ENCODE measurements around the gene AGBL4. TPM values are rescaled to one million over a fixed set of nuclear protein-coding genes. Genes with fewer than 3 reads are reported as not detected.

Gene AGBL4
- total RNA-seq, 4 donors from 2014 or later: 0.13 TPM; not detected in 3

GRCh38 chr1:48710915-48711314 lies 1312.8 kb downstream of the AGBL4 start:
- intact Hi-C loops (cut with DNase I): no loop called here
- Histone ChIP-seq H3K4me1 (no peaks in the 10 kb centered on the region), H3K9me3 (no peaks in the 10 kb centered on the region), H3K27ac (replicated peaks in 1 of 4) (no peak overlapping the region), H3K27me3 (no peaks in the 10 kb centered on the region), H3K4me3 (no peak overlapping the region), H3K36me3 (no peaks in the 10 kb centered on the region)
- 80% methylated on average over 2 of the region's 2 CpGs for WGBS
- DNase-seq (ENCODE audit: extremely low spot score): no peak
- TF ChIP-seq, protein P1, sequence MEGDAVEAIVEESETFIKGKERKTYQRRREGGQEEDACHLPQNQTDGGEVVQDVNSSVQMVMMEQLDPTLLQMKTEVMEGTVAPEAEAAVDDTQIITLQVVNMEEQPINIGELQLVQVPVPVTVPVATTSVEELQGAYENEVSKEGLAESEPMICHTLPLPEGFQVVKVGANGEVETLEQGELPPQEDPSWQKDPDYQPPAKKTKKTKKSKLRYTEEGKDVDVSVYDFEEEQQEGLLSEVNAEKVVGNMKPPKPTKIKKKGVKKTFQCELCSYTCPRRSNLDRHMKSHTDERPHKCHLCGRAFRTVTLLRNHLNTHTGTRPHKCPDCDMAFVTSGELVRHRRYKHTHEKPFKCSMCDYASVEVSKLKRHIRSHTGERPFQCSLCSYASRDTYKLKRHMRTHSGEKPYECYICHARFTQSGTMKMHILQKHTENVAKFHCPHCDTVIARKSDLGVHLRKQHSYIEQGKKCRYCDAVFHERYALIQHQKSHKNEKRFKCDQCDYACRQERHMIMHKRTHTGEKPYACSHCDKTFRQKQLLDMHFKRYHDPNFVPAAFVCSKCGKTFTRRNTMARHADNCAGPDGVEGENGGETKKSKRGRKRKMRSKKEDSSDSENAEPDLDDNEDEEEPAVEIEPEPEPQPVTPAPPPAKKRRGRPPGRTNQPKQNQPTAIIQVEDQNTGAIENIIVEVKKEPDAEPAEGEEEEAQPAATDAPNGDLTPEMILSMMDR (IDR thresholded peaks at IDR 0.05): no peak
- TF ChIP-seq EP300 (IDR thresholded peaks at IDR 0.05) (no peak), POLR2AphosphoS5 (IDR thresholded peaks at IDR 0.05) (no peak), POLR2A (IDR thresholded peaks at IDR 0.05; ENCODE audit: low read depth) (no peak)

DNA sequence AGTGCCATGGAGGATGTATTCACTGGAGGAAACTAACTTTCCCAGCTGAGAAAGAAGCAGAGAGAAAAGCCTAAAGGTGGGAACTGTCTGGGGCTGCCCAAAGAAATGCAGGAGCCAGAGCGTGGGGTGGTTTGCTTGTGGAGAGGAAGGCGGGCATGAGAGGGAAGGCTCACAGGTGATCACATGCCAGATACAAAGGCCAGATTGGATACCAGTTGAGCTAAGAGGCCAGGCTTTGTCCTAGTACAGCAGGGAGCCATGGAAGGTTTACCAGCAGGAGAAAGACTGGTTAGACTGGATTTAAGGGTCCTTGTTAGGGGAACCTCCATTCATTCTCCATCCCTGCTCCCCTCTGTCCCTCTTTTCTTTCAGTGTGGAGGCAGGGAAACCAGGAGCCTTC lies 1313.4 kb downstream of the AGBL4 start:
- 88% methylated on average over 2 of the region's 2 CpGs for WGBS

GRCh38 chr1:48704736-48705135 lies 1319.0 kb downstream of the AGBL4 start:
- intact Hi-C loops (cut with DNase I): no loop called here
- Histone ChIP-seq H3K9me3 (no peaks in the 10 kb centered on the region), H3K36me3 (no peaks in the 10 kb centered on the region), H3K27me3 (no peaks in the 10 kb centered on the region), H3K4me3 (no peak overlapping the region), H3K4me1 (no peaks in the 10 kb centered on the region), H3K27ac (replicated peaks in 1 of 4) (no peak overlapping the region)
- DNase-seq (ENCODE audit: extremely low spot score): no peak
- TF ChIP-seq, protein P1 (IDR thresholded peaks at IDR 0.05): no peak
- TF ChIP-seq POLR2AphosphoS5 (IDR thresholded peaks at IDR 0.05): no peak
- no peak for TF ChIP-seq EP300 (IDR thresholded peaks at IDR 0.05)
- TF ChIP-seq POLR2A (IDR thresholded peaks at IDR 0.05; ENCODE audit: low read depth): no peak
- 90% methylated on average over 6 of the region's 6 CpGs for WGBS

More for the DNA sequence above, 1313.4 kb downstream of the AGBL4 start:
- DNase-seq (ENCODE audit: extremely low spot score): no peak
- H3K9me3 ChIP-seq: no peaks in the 10 kb centered on the region
- intact Hi-C loops (cut with DNase I): no loop called here
- H3K4me3 ChIP-seq: no peak overlapping the region
- no peaks in the 10 kb centered on the region for H3K27me3 ChIP-seq
- H3K27ac ChIP-seq (replicated peaks in 1 of 4): no peak overlapping the region
- no peak for TF ChIP-seq POLR2AphosphoS5 (IDR thresholded peaks at IDR 0.05)
- no peak for TF ChIP-seq POLR2A (IDR thresholded peaks at IDR 0.05; ENCODE audit: low read depth)
- TF ChIP-seq, protein P1 (IDR thresholded peaks at IDR 0.05): no peak
- TF ChIP-seq EP300 (IDR thresholded peaks at IDR 0.05): no peak
- no peaks in the 10 kb centered on the region for H3K4me1 ChIP-seq
- H3K36me3 ChIP-seq: no peaks in the 10 kb centered on the region

- no peaks in the 10 kb centered on the region for H3K27me3 ChIP-seq
- intact Hi-C loops (cut with DNase I): no loop called here
- no peak for DNase-seq (ENCODE audit: extremely low spot score)
- no peak overlapping the region for H3K27ac ChIP-seq (replicated peaks in 1 of 4)
- no peak overlapping the region for H3K4me3 ChIP-seq
- TF ChIP-seq POLR2AphosphoS5 (IDR thresholded peaks at IDR 0.05) (no peak), EP300 (IDR thresholded peaks at IDR 0.05) (no peak), POLR2A (IDR thresholded peaks at IDR 0.05; ENCODE audit: low read depth) (no peak)
- TF ChIP-seq, protein P1 (IDR thresholded peaks at IDR 0.05): no peak
- no peaks in the 10 kb centered on the region for H3K36me3 ChIP-seq
- no peaks in the 10 kb centered on the region for H3K9me3 ChIP-seq
- H3K4me1 ChIP-seq: no peaks in the 10 kb centered on the region
- 98% methylated on average over 2 of the region's 2 CpGs for WGBS
These were observed 1322.3 kb downstream of the AGBL4 start for GRCh38 chr1:48701445-48701844.

DNA sequence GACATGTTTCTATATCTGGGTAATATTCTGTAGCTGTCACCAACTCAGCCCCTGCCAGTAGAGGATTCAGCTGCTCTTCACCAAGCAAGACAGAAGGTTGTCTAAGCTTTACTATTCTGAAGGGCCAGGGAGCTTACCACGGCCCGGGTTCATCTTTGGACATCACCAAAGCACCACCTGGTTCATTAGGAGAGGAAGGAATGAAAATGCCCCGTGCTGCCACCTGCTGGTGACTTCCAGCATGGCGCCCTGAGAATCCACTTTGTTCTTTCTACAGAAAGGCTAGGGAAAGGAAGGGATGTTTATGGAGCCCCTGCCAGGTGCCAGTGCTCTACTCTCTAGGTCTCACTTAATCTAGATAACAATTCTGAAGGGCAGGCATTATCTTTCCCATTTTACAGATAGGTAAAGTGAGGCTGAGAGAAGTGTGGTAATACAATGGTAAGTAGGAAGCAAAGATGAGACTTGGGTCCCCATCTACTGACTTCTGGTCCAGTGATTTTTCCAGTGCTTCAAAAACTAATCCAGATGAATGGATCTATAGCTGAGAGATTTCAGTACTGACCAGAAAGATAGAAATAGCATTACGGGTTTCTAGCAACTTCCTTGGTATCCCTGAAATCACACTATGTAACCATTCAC lies 1326.6 kb downstream of the AGBL4 start:
- 15% methylated on average over 5 of the region's 5 CpGs for WGBS
- TF ChIP-seq POLR2AphosphoS5 (IDR thresholded peaks at IDR 0.05) (no peak), EP300 (IDR thresholded peaks at IDR 0.05) (no peak)
- TF ChIP-seq, protein P1 (IDR thresholded peaks at IDR 0.05): peak; percentile 77 to 93 (median 86)
- intact Hi-C loops (cut with DNase I): loop anchor here (5.0 kb wide), 2 partner anchors 125 to 145 kb away; no protein-coding TSS in a partner anchor
- H3K4me1 ChIP-seq: no peaks in the 10 kb centered on the region
- no peaks in the 10 kb centered on the region for H3K9me3 ChIP-seq
- peaks cover 0 to 5% (median 0%) of the 10 kb centered on the region in 4 donors for H3K27me3 ChIP-seq
- DNase-seq (ENCODE audit: extremely low spot score): no peak
- H3K27ac ChIP-seq (replicated peaks in 1 of 4): no peak overlapping the region
- no peaks in the 10 kb centered on the region for H3K36me3 ChIP-seq
- no peak overlapping the region for H3K4me3 ChIP-seq
